ENCODE results near the gene JAML. TPM values are rescaled to one million over a fixed set of nuclear protein-coding genes. Genes with fewer than 3 reads are reported as not detected.

JAML gene, protein sequence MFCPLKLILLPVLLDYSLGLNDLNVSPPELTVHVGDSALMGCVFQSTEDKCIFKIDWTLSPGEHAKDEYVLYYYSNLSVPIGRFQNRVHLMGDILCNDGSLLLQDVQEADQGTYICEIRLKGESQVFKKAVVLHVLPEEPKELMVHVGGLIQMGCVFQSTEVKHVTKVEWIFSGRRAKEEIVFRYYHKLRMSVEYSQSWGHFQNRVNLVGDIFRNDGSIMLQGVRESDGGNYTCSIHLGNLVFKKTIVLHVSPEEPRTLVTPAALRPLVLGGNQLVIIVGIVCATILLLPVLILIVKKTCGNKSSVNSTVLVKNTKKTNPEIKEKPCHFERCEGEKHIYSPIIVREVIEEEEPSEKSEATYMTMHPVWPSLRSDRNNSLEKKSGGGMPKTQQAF
- 2.5 TPM in 1 of 2 replicates, not detected in the other for total RNA-seq

DNA sequence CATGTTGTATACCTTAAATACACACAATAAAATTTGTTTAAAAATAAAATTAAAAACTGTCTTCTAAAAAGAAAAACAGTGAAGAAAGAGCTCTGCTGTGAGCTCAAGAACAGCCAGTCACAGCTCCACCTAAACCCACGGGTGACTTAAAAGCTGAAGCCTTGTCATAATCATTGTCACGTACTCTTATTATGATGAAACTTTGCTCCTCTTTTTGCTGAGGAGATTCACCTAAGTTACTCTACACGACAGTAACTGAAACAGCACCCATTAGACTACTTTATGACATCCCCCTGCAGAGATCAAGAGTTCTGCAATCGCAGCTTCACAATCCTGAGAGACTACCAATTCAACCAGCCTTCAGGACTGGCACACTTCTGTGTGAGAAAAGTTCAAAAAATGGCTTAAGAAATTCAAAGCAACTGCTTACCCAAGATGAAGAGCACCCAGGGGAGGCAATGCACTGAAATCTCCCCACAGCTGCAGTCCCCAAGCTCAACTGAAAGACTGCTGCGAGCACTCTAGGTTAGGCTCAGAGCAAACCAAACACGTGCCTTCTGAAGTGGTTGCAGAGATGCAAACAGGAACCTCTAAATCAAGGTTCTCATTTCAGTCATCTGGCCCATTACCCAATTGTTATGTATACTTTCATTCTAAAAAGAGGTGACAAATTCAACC is at the start of gene JAML:
Gene JAML (minus strand): TSS at position 501 of the 678 bp plus-strand sequence. CDS start 10,145 bp downstream, outside the sequence.
- Histone ChIP-seq H3K27me3 (ENCODE audit: control insufficient read depth, insufficient read depth, low read length) (peaks cover 11% of the 10 kb centered on the region), H3K36me3 (ENCODE audit: control insufficient read depth, insufficient read depth, low read length) (no peaks in the 10 kb centered on the region), H3K4me3 (ENCODE audit: low read depth, low read length) (no peak within 1 kb of the TSS)
- no peak for DNase-seq (ENCODE audit: low read depth)
- TF ChIP-seq, protein P1, sequence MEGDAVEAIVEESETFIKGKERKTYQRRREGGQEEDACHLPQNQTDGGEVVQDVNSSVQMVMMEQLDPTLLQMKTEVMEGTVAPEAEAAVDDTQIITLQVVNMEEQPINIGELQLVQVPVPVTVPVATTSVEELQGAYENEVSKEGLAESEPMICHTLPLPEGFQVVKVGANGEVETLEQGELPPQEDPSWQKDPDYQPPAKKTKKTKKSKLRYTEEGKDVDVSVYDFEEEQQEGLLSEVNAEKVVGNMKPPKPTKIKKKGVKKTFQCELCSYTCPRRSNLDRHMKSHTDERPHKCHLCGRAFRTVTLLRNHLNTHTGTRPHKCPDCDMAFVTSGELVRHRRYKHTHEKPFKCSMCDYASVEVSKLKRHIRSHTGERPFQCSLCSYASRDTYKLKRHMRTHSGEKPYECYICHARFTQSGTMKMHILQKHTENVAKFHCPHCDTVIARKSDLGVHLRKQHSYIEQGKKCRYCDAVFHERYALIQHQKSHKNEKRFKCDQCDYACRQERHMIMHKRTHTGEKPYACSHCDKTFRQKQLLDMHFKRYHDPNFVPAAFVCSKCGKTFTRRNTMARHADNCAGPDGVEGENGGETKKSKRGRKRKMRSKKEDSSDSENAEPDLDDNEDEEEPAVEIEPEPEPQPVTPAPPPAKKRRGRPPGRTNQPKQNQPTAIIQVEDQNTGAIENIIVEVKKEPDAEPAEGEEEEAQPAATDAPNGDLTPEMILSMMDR (IDR thresholded peaks at IDR 0.05; ENCODE audit: insufficient read depth, low read length, poor library complexity, severe bottlenecking), result no peak

GRCh38 chr11:118274186-118274585 is 49.4 kb upstream of the JAML start:
- TF ChIP-seq, protein P1 (IDR thresholded peaks at IDR 0.05; ENCODE audit: insufficient read depth, low read length, poor library complexity, severe bottlenecking), result no peak
- no peaks in the 10 kb centered on the region for H3K36me3 ChIP-seq (ENCODE audit: control insufficient read depth, insufficient read depth, low read length)
- H3K4me3 ChIP-seq (ENCODE audit: low read depth, low read length), result no peak overlapping the region
- DNase-seq (ENCODE audit: low read depth), result no peak
- no peaks in the 10 kb centered on the region for H3K27me3 ChIP-seq (ENCODE audit: control insufficient read depth, insufficient read depth, low read length)

GRCh38 chr11:118272001-118272400 is 47.2 kb upstream of the JAML start:
- Histone ChIP-seq H3K27me3 (ENCODE audit: control insufficient read depth, insufficient read depth, low read length) (no peaks in the 10 kb centered on the region), H3K4me3 (ENCODE audit: low read depth, low read length) (no peak overlapping the region), H3K36me3 (ENCODE audit: control insufficient read depth, insufficient read depth, low read length) (no peaks in the 10 kb centered on the region)
- TF ChIP-seq, protein P1 (IDR thresholded peaks at IDR 0.05; ENCODE audit: insufficient read depth, low read length, poor library complexity, severe bottlenecking), result no peak
- no peak for DNase-seq (ENCODE audit: low read depth)

- H3K27me3 ChIP-seq (ENCODE audit: control insufficient read depth, insufficient read depth, low read length), result no peaks in the 10 kb centered on the region
- no peaks in the 10 kb centered on the region for H3K36me3 ChIP-seq (ENCODE audit: control insufficient read depth, insufficient read depth, low read length)
- DNase-seq (ENCODE audit: low read depth), result no peak
- TF ChIP-seq, protein P1 (IDR thresholded peaks at IDR 0.05; ENCODE audit: insufficient read depth, low read length, poor library complexity, severe bottlenecking), result no peak
- H3K4me3 ChIP-seq (ENCODE audit: low read depth, low read length), result no peak overlapping the region
Measured at GRCh38 chr11:118267486-118267885, 42.7 kb upstream of the JAML start.

- Histone ChIP-seq H3K36me3 (ENCODE audit: control insufficient read depth, insufficient read depth, low read length) (no peaks in the 10 kb centered on the region), H3K27me3 (ENCODE audit: control insufficient read depth, insufficient read depth, low read length) (no peaks in the 10 kb centered on the region), H3K4me3 (ENCODE audit: low read depth, low read length) (no peak overlapping the region)
- no peak for DNase-seq (ENCODE audit: low read depth)
- TF ChIP-seq, protein P1 (IDR thresholded peaks at IDR 0.05; ENCODE audit: insufficient read depth, low read length, poor library complexity, severe bottlenecking), result no peak
Measured at GRCh38 chr11:118265954-118266353, 41.1 kb upstream of the JAML start.

Measured in kidney epithelial cell (primary cell).